Ascending aorta (tissue), 2 donors: ENCODE measurements around the gene REXO5. TPM values are rescaled to one million over a fixed set of nuclear protein-coding genes. Genes with fewer than 3 reads are reported as not detected.
A peak's percentile ranks its signal among the peaks of the same experiment; 100 is the strongest.

Source experiments
- DNase-seq, 2 donors: peaks; one replicate each; pipeline ENCODE4 v3.0.0-alpha.2; 2019; ENCODE audit warnings: low spot score in 2 of 2
- H3K27ac ChIP-seq, 2 donors: fragments of 200-600 bp; sonication (generic); one replicate each; pipeline ENCODE4 v1.5.1; 2016 to 2017; ENCODE audit warnings: mild to moderate bottlenecking in 1 of 2
- H3K27me3 ChIP-seq: fragments of 200-600 bp; sonication (generic); one replicate; pipeline ENCODE4 v1.5.1; 2017
- H3K36me3 ChIP-seq, 2 donors: fragments of 200-600 bp; sonication (generic); one replicate each; pipeline ENCODE4 v1.5.1; 2016
- H3K4me1 ChIP-seq, 2 donors: fragments of 200-600 bp; sonication (generic); one replicate each; pipeline ENCODE4 v1.5.1; 2016 to 2017; ENCODE audit warnings: mild to moderate bottlenecking in 1 of 2
- H3K4me3 ChIP-seq, 2 donors: fragments of 200-600 bp; sonication (generic); one replicate each; pipeline ENCODE4 v1.5.1; 2016 to 2017; ENCODE audit warnings: mild to moderate bottlenecking in 1 of 2
- H3K9me3 ChIP-seq, 2 donors: fragments of 200-600 bp; sonication (generic); one replicate each; pipeline ENCODE4 v1.5.1; 2016
- CTCF ChIP-seq, 3 experiments: fragments of 200-600 bp in 2 of 3; fragments of 450-650 bp in 1 of 3; sonication (generic) in 2 of 3; IDR thresholded peaks; one replicate each; pipeline ENCODE4 v1.5.1; 2016 to 2019; ENCODE audit warnings: antibody characterized with exemption in 3 of 3, mild to moderate bottlenecking in 1 of 3, moderate library complexity in 1 of 3
- intact Hi-C: fragments of 100-400 bp; cut with DNase I; formaldehyde crosslinking; loops from one replicate; pipeline ENCODE4 v1.15.1; 2023
- total RNA-seq: library from RNA; depleted of rRNA; stranded (reverse); fragments of >200 nt; gene quantifications from one replicate; pipeline ENCODE4 v1.1.0, GENCODE V29; 2016

REXO5 gene
- total RNA-seq, 1 donor from 2014 or later = 2.1 TPM

GRCh38 chr16:20789130-20789529, 17.2 kb upstream of the REXO5 start:
- H3K4me1 ChIP-seq = no peaks in the 10 kb centered on the region
- no peak for TF ChIP-seq CTCF (IDR thresholded peaks at IDR 0.05)
- DNase-seq = no peak
- no peaks in the 10 kb centered on the region for H3K36me3 ChIP-seq
- H3K27me3 ChIP-seq = no peaks in the 10 kb centered on the region
- H3K4me3 ChIP-seq = no peak overlapping the region
- H3K9me3 ChIP-seq = no peaks in the 10 kb centered on the region
- intact Hi-C loops = no loop called here
- no peak overlapping the region for H3K27ac ChIP-seq

- intact Hi-C loops = no loop called here
- no peak for DNase-seq
- TF ChIP-seq CTCF (IDR thresholded peaks at IDR 0.05) = no peak
- no peaks in the 10 kb centered on the region for H3K36me3 ChIP-seq
- H3K27me3 ChIP-seq = no peaks in the 10 kb centered on the region
- H3K4me3 ChIP-seq = no peak overlapping the region
- H3K27ac ChIP-seq = no peak overlapping the region
- no peaks in the 10 kb centered on the region for H3K9me3 ChIP-seq
- no peaks in the 10 kb centered on the region for H3K4me1 ChIP-seq
These were observed 14.3 kb upstream of the REXO5 start for GRCh38 chr16:20791923-20792612.

GRCh38 chr16:20798364-20798763, 8.0 kb upstream of the REXO5 start:
- H3K4me3 ChIP-seq = no peak overlapping the region
- H3K27me3 ChIP-seq = no peaks in the 10 kb centered on the region
- intact Hi-C loops = no loop called here
- no peak for TF ChIP-seq CTCF (IDR thresholded peaks at IDR 0.05)
- H3K27ac ChIP-seq = no peak overlapping the region
- H3K9me3 ChIP-seq = no peaks in the 10 kb centered on the region
- peaks cover 0 to 13% of the 10 kb centered on the region in 2 donors for H3K36me3 ChIP-seq
- no peak for DNase-seq
- peaks cover 0 to 2% of the 10 kb centered on the region in 2 donors for H3K4me1 ChIP-seq

GRCh38 chr16:20799599-20799998, 6.7 kb upstream of the REXO5 start:
- peak overlapping the region in 1 of 2 donors; percentile 28 for H3K27ac ChIP-seq
- intact Hi-C loops = loop anchor here (1.0 kb wide), 1 partner anchor 284 kb away; no protein-coding TSS in a partner anchor

GRCh38 chr16:20801278-20801677, 5.0 kb upstream of the REXO5 start:
- no peaks in the 10 kb centered on the region for H3K9me3 ChIP-seq
- H3K36me3 ChIP-seq = peaks cover 0 to 13% of the 10 kb centered on the region in 2 donors
- H3K4me1 ChIP-seq = peaks cover 0 to 7% of the 10 kb centered on the region in 2 donors
- intact Hi-C loops = loop anchor here (5.0 kb wide), 1 partner anchor 101 kb away; the partner anchor contains the start of genes DCUN1D3 and LYRM1
- TF ChIP-seq CTCF (IDR thresholded peaks at IDR 0.05) = no peak
- H3K27me3 ChIP-seq = no peaks in the 10 kb centered on the region
- H3K27ac ChIP-seq = no peak overlapping the region
- H3K4me3 ChIP-seq = no peak overlapping the region
- no peak for DNase-seq

More at GRCh38 chr16:20799599-20799998, 6.7 kb upstream of the REXO5 start:
- peak in 2 of 3 experiments; percentile 53 to 60 for TF ChIP-seq CTCF (IDR thresholded peaks at IDR 0.05)
- Histone ChIP-seq H3K27me3 (no peaks in the 10 kb centered on the region), H3K9me3 (no peaks in the 10 kb centered on the region), H3K4me1 (peaks cover 0 to 2% of the 10 kb centered on the region in 2 donors), H3K36me3 (peaks cover 0 to 13% of the 10 kb centered on the region in 2 donors), H3K4me3 (no peak overlapping the region)
- no peak for DNase-seq
